Caco-2 (cell line): ENCODE results near the gene ZNRF3. TPM values are rescaled to one million over a fixed set of nuclear protein-coding genes. Genes with fewer than 3 reads are reported as not detected.

Experiments
- BruUV-seq: library from RNA; stranded (reverse); fragments of 400-500 nt; replicated peaks from 2 replicates; lab custom pipeline; 2021; lab: Mats Ljungman, UMichigan
- CTCF ChIA-PET: fragments of 300-600 bp; sonication (Branson Sonifier 250); formaldehyde crosslinking; loops from one replicate; lab custom pipeline; 2022; ENCODE audit warnings: antibody characterized with exemption; lab: Charles Lee
- POLR2A ChIA-PET: fragments of 300-600 bp; sonication (Branson Sonifier 250); formaldehyde crosslinking; loops from one replicate; lab custom pipeline; 2022; ENCODE audit warnings: antibody characterized with exemption; lab: Charles Lee
- DNase-seq, 2 experiments: peaks; one replicate each; pipeline versions ENCODE4 v3.0.0 to v3.0.0-alpha.2; 2020 to 2022
- H3K27me3 ChIP-seq: replicated peaks from 2 replicates; pipeline ENCODE4 v1.6.0; 2011; ENCODE audit warnings: low read length; ENCODE audit not compliant: control insufficient read depth, insufficient read depth
- H3K36me3 ChIP-seq: 2 replicates; pipeline ENCODE4 v1.5.1; 2011; ENCODE audit warnings: low read length; ENCODE audit not compliant: control insufficient read depth, insufficient read depth
- H3K4me1 ChIP-seq: fragments of 250-450 bp; sonication (Bioruptor Pico); 2 replicates; pipeline ENCODE4 v1.5.1; 2020; ENCODE audit warnings: mild to moderate bottlenecking
- H3K4me3 ChIP-seq: 2 replicates; pipeline ENCODE4 v1.5.1; 2011; ENCODE audit warnings: low read depth, mild to moderate bottlenecking, control low read depth, low read length
- H3K9me3 ChIP-seq: fragments of 250-450 bp; sonication (Bioruptor Pico); 2 replicates; pipeline ENCODE4 v1.5.1; 2020; ENCODE audit warnings: mild to moderate bottlenecking, moderate library complexity
- H3K27ac Mint-ChIP-seq: one replicate; pipeline ENCODE4 v1.8.0; 2022; ENCODE audit warnings: mixed read lengths; ENCODE audit not compliant: unreplicated experiment
- H3K27me3 Mint-ChIP-seq: one replicate; pipeline ENCODE4 v1.8.0; 2022; ENCODE audit warnings: mixed read lengths; ENCODE audit not compliant: insufficient read depth, unreplicated experiment
- H3K36me3 Mint-ChIP-seq: one replicate; pipeline ENCODE4 v1.8.0; 2022; ENCODE audit warnings: mild to moderate bottlenecking, mixed read lengths; ENCODE audit not compliant: insufficient read depth, unreplicated experiment
- H3K4me1 Mint-ChIP-seq: one replicate; pipeline ENCODE4 v1.8.0; 2022; ENCODE audit warnings: low read depth, mixed read lengths; ENCODE audit not compliant: unreplicated experiment
- H3K4me3 Mint-ChIP-seq: one replicate; pipeline ENCODE4 v1.8.0; 2022; ENCODE audit warnings: mild to moderate bottlenecking, moderate library complexity, mixed read lengths; ENCODE audit not compliant: unreplicated experiment
- H3K9me3 Mint-ChIP-seq: one replicate; pipeline ENCODE4 v1.8.0; 2022; ENCODE audit warnings: mixed read lengths; ENCODE audit not compliant: unreplicated experiment
- intact Hi-C: fragments of 100-400 bp; cut with micrococcal nuclease; formaldehyde crosslinking; loops from one replicate; pipeline ENCODE4 v1.10.0; 2022; ENCODE audit not compliant: unreplicated experiment
- total RNA-seq: library from RNA; stranded (reverse); gene quantifications from 2 replicates; pipeline ENCODE4 v1.2.3, GENCODE V29; 2022
- TF ChIP-seq, protein P1 (sequence below), 2 experiments: fragments of 200-600 bp in 1 of 2; IDR thresholded peaks; 1 replicate in 1 of 2; 2 replicates in 1 of 2; pipeline versions ENCODE4 v1.5.1 to v1.8.0; 2011 to 2022; ENCODE audit warnings: antibody characterized with exemption in 1 of 2, control low read depth in 1 of 2, inconsistent platforms in 1 of 2, low read depth in 1 of 2, low read length in 1 of 2, mild to moderate bottlenecking in 1 of 2, moderate library complexity in 1 of 2; ENCODE audit not compliant: insufficient read depth in 1 of 2, severe bottlenecking in 1 of 2, unreplicated experiment in 1 of 2

ZNRF3 gene
- total RNA-seq, 1 experiment from 2014 or later: 41.1 TPM

GRCh38 chr22:28892175-28892731, 8.9 kb downstream of the ZNRF3 start:
- ChIA-PET CTCF (interaction anchor here (0.6 to 1.6 kb wide), 5 partner anchors 17 to 148 kb away, joined by 3 to 7 read pairs (median 3); no protein-coding TSS in a partner anchor), POLR2A (interaction anchor here (0.5 kb wide), 1 partner anchor 20 kb away, joined by 6 read pairs; no protein-coding TSS in a partner anchor)
- H3K4me1 Mint-ChIP-seq: peaks cover 45% of the 10 kb centered on the region
- Histone ChIP-seq H3K4me1 (peaks cover 45% of the 10 kb centered on the region), H3K4me3 (no peak overlapping the region), H3K36me3 (no peaks in the 10 kb centered on the region), H3K27me3 (no peaks in the 10 kb centered on the region), H3K9me3 (no peaks in the 10 kb centered on the region)
- H3K4me3 Mint-ChIP-seq: peak overlapping the region; percentile 11
- no TSS peak for BruUV-seq
- peaks cover 53% of the 10 kb centered on the region for H3K36me3 Mint-ChIP-seq
- no peaks in the 10 kb centered on the region for H3K9me3 Mint-ChIP-seq
- intact Hi-C loops: no loop called here
- DNase-seq: peak; percentile 75 to 77
- H3K27ac Mint-ChIP-seq: peak overlapping the region; percentile 15
- H3K27me3 Mint-ChIP-seq: no peaks in the 10 kb centered on the region
- TF ChIP-seq, protein P1, sequence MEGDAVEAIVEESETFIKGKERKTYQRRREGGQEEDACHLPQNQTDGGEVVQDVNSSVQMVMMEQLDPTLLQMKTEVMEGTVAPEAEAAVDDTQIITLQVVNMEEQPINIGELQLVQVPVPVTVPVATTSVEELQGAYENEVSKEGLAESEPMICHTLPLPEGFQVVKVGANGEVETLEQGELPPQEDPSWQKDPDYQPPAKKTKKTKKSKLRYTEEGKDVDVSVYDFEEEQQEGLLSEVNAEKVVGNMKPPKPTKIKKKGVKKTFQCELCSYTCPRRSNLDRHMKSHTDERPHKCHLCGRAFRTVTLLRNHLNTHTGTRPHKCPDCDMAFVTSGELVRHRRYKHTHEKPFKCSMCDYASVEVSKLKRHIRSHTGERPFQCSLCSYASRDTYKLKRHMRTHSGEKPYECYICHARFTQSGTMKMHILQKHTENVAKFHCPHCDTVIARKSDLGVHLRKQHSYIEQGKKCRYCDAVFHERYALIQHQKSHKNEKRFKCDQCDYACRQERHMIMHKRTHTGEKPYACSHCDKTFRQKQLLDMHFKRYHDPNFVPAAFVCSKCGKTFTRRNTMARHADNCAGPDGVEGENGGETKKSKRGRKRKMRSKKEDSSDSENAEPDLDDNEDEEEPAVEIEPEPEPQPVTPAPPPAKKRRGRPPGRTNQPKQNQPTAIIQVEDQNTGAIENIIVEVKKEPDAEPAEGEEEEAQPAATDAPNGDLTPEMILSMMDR (IDR thresholded peaks at IDR 0.05; ENCODE audit: insufficient read depth in 1 of 2, low read depth in 1 of 2, low read length in 1 of 2, severe bottlenecking in 1 of 2, unreplicated experiment in 1 of 2): no peak

DNA sequence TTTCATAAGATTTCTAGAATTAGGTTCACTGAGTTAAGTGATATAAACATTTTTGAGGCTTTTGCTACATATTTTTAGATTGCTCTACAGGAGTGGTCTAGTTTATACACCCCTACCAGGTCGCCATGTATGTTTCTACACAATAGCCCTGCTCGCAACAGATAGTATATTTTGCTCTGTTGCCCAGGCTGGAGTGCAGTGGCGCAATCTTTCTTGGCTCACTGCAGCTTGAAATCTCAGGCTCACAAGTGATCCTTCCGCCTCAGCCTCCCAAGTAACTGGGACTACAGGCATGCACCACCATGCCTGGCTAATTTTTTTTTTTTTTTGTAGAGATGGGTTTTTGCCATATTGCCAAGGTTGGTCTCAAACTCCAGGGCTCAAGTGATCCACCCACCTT, 10.4 kb downstream of the ZNRF3 start:
- H3K4me3 ChIP-seq: no peak overlapping the region
- no peak for DNase-seq
- Mint-ChIP-seq H3K9me3 (no peaks in the 10 kb centered on the region), H3K4me3 (no peak overlapping the region), H3K27ac (no peak overlapping the region), H3K36me3 (peaks cover 48% of the 10 kb centered on the region), H3K27me3 (no peaks in the 10 kb centered on the region), H3K4me1 (peaks cover 41% of the 10 kb centered on the region)
- no TSS peak for BruUV-seq
- H3K27me3 ChIP-seq: no peaks in the 10 kb centered on the region
- intact Hi-C loops: no loop called here
- ChIA-PET POLR2A (no interaction called here), CTCF (no interaction called here)
- H3K9me3 ChIP-seq: no peaks in the 10 kb centered on the region
- H3K4me1 ChIP-seq: peaks cover 36% of the 10 kb centered on the region
- H3K36me3 ChIP-seq: no peaks in the 10 kb centered on the region; the same call in 1 of the 2 replicates
- TF ChIP-seq, protein P1 (IDR thresholded peaks at IDR 0.05; ENCODE audit: insufficient read depth in 1 of 2, low read depth in 1 of 2, low read length in 1 of 2, severe bottlenecking in 1 of 2, unreplicated experiment in 1 of 2): no peak

DNA sequence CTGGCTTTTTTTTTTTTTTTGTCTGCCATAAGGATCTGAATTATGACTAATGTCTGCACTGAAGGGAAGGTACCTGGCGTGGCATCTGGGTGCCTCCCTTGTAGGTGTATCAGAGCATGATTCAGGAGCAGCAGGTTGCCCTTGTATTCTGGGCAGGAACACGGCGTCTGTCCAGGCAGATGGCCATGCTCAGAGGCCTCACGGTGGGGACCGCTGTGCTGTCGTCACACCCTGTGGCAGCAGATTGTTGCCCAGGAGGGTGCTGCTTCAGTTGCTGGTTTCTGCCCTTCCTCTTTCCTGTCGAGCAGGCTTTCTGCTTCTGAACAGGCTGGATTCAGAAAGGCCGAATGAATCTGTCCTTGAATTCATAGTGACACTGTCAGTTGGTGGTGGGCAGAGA, 11.0 kb downstream of the ZNRF3 start:
- Mint-ChIP-seq H3K4me3 (no peak overlapping the region), H3K4me1 (peaks cover 41% of the 10 kb centered on the region), H3K27me3 (no peaks in the 10 kb centered on the region), H3K27ac (no peak overlapping the region), H3K9me3 (no peaks in the 10 kb centered on the region), H3K36me3 (peaks cover 45% of the 10 kb centered on the region)
- no peaks in the 10 kb centered on the region for H3K27me3 ChIP-seq
- ChIA-PET POLR2A (no interaction called here), CTCF (no interaction called here)
- TF ChIP-seq, protein P1 (IDR thresholded peaks at IDR 0.05; ENCODE audit: insufficient read depth in 1 of 2, low read depth in 1 of 2, low read length in 1 of 2, severe bottlenecking in 1 of 2, unreplicated experiment in 1 of 2): no peak
- H3K4me3 ChIP-seq: no peak overlapping the region
- BruUV-seq: no TSS peak
- H3K36me3 ChIP-seq: no peaks in the 10 kb centered on the region; the same call in 1 of the 2 replicates
- intact Hi-C loops: no loop called here
- H3K4me1 ChIP-seq: peaks cover 36% of the 10 kb centered on the region
- H3K9me3 ChIP-seq: no peaks in the 10 kb centered on the region
- no peak for DNase-seq
